NT2/D1 (cell line): ENCODE results near the gene DNAH11.

Source experiments
- DNase-seq: peaks from one replicate; pipeline ENCODE4 v3.0.0-alpha.2; 2011; ENCODE audit warnings: low read depth, low spot score
- H3K27me3 ChIP-seq: 2 replicates; pipeline ENCODE4 v1.6.0; 2011; ENCODE audit warnings: mild to moderate bottlenecking; ENCODE audit not compliant: insufficient read length, insufficient read depth
- H3K36me3 ChIP-seq: 2 replicates; pipeline ENCODE4 v1.6.1; 2011; ENCODE audit warnings: mild to moderate bottlenecking, low read length, mixed read lengths; ENCODE audit not compliant: insufficient read depth, insufficient read length
- H3K4me1 ChIP-seq: 2 replicates; pipeline ENCODE4 v1.5.1; 2011; ENCODE audit not compliant: insufficient read depth, insufficient read length
- H3K4me3 ChIP-seq: 2 replicates; pipeline ENCODE4 v1.5.1; 2011; ENCODE audit warnings: low read depth; ENCODE audit not compliant: insufficient read length
- H3K9ac ChIP-seq: 2 replicates; pipeline ENCODE4 v1.6.0; 2011; ENCODE audit warnings: low read depth; ENCODE audit not compliant: insufficient read length
- H3K9me3 ChIP-seq: 2 replicates; pipeline ENCODE4 v1.5.1; 2011; ENCODE audit warnings: mild to moderate bottlenecking, low read length; ENCODE audit not compliant: insufficient read depth
- SUZ12 ChIP-seq: IDR thresholded peaks from 2 replicates; pipeline ENCODE4 v1.6.1; 2011; ENCODE audit not compliant: insufficient read length, insufficient read depth; ENCODE audit errors: extremely low read depth
- YY1 ChIP-seq: IDR thresholded peaks from 2 replicates; pipeline ENCODE4 v1.6.1; 2011; ENCODE audit not compliant: insufficient read length, insufficient read depth
- ZNF274 ChIP-seq: IDR thresholded peaks from 2 replicates; pipeline ENCODE4 v1.6.1; 2011; ENCODE audit warnings: mild to moderate bottlenecking, low read depth, low read length

DNAH11 gene

DNA sequence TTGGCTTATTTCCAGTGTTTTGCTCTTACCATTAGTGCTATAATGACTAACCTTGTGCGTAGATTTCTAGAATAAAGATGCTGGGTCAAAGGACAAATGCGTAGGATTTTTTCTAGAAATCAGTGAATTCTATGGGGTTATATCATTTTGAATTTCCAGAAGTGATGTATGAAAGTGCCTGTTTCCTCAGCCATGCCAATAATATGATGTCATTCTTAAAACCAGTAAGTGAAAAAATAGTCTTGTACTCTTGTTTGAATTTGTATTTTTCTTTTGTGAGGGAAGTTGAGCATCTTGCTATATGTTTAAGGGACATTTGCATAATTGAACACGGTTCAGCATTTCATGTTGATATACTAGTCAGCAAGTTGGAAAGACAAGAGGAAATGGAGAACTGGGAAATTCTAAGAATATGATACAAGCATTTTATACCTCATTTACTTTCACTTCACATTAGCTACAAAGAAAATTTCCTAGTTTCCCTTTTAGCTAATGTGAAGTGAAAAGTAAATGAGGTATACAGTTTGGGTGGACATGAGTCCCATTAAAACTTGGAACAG lies 3.8 kb upstream of the DNAH11 start:
- peaks cover 26% of the 10 kb centered on the region for H3K27me3 ChIP-seq
- peaks cover 6% of the 10 kb centered on the region; the same call in 1 of the 2 replicates for H3K9me3 ChIP-seq
- no peaks in the 10 kb centered on the region for H3K4me1 ChIP-seq
- H3K9ac ChIP-seq, result no peak overlapping the region
- H3K36me3 ChIP-seq, result no peaks in the 10 kb centered on the region
- TF ChIP-seq YY1, result no peak
- no peak for TF ChIP-seq ZNF274
- TF ChIP-seq SUZ12, result no peak
- no peak overlapping the region for H3K4me3 ChIP-seq
- no peak for DNase-seq

DNA sequence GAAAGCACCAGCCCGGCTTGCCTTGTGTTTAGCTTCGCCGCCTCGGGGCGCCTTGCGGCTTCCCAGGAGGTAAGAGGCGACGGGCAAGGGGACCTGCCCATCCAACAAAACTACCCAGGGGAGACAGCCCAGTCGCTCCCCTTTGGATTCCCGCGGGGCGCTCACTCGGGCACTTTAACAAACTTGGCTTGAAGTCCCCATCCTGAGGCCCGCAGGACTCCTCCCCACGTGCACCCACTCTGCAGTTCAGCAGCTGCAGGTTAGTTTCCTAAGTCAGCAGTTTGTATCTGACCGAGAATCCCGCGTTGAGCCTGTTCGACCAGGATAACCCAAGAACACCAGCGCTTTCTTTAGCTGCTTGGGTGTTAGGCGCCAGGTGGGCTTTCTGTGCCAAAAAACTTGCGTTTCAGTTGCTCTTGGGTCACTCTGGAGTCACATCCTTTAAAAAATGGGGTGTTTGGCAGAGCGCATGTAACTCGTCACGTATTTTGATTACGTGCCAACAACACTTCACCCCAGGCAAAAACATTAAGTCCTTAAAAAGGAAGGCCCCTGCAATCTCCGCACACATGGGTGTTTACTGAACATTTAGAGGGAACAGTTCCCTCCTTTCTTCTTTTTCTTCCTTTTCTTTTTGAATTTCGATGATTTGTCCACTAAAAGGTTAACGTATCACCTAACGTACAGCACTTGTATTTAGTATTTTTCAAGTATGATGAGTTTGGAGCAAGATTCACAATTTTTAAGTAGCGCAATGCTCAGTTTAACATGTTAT lies 876 bp downstream of the DNAH11 start:
- peak overlapping the region; percentile 62 for H3K4me3 ChIP-seq
- TF ChIP-seq ZNF274 (no peak), YY1 (no peak)
- H3K36me3 ChIP-seq, result no peaks in the 10 kb centered on the region
- peak; percentile 30 for DNase-seq
- H3K9ac ChIP-seq, result peak overlapping the region; percentile 69
- H3K9me3 ChIP-seq, result no peaks in the 10 kb centered on the region
- no peaks in the 10 kb centered on the region for H3K4me1 ChIP-seq
- H3K27me3 ChIP-seq, result peaks cover 44% of the 10 kb centered on the region

DNA sequence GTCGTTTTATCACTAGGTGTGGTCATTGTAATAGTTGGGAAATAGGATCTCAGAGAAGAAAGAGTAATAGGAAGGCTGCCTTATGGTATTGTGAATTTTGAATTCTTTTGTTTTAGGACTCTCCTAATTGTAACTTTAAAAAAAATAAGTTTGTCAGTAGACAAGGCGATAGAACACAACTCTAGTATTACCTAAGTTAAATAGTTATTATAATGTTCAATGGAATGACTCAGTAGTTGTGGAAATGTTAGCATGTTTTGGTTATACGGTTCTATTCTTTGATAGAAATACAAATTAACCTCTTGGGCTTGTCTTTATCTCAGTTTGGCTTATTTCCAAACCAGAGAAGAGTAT lies 1.4 kb downstream of the DNAH11 start:
- no peak overlapping the region for H3K9ac ChIP-seq
- H3K36me3 ChIP-seq, result no peaks in the 10 kb centered on the region
- DNase-seq, result no peak
- H3K9me3 ChIP-seq, result no peaks in the 10 kb centered on the region
- no peaks in the 10 kb centered on the region for H3K4me1 ChIP-seq
- TF ChIP-seq ZNF274 (no peak), YY1 (no peak), SUZ12 (no peak)
- peaks cover 44% of the 10 kb centered on the region for H3K27me3 ChIP-seq
- no peak overlapping the region for H3K4me3 ChIP-seq

DNA sequence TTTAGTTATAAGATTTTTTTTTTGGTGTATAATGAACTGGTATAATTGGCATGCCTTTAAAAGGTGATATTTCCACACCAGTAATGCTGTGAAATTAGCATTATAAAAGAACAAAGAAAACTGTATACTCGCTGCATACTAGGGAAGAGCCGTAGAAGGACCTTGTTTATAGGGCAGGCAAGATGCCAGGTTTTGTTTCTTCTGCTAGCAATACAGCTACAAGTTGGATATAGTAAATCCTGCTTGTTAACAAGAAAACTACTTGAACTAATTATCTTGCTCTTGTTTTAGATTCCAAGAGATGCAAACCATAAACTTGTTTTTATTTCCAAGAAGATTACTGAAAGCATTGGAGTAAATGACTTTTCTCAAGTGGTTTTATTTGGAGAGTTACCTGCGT lies 1.9 kb downstream of the DNAH11 start:
- no peaks in the 10 kb centered on the region for H3K9me3 ChIP-seq
- no peaks in the 10 kb centered on the region for H3K36me3 ChIP-seq
- no peak overlapping the region for H3K9ac ChIP-seq
- peaks cover 44% of the 10 kb centered on the region for H3K27me3 ChIP-seq
- no peaks in the 10 kb centered on the region for H3K4me1 ChIP-seq
- no peak for TF ChIP-seq SUZ12
- TF ChIP-seq ZNF274, result no peak
- no peak for TF ChIP-seq YY1
- DNase-seq, result no peak
- no peak overlapping the region for H3K4me3 ChIP-seq

DNA sequence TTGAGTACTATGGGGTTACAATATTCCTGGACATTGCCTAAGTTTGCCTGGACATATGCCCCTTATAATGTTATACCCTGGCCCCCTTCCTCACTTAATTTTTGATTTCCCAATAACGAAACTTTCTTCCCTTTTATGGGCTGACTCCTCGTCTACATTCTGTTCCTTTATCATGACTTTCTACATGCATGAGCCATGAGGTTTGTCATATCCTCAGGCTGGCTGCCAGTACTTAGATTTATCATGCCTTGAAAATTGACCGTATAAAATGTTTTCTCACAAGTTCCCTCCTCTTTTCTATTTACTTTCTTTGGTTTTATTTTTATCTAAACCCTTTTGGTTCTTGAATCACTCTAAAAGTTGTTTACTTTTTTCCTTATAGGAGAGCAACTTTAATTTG lies 4.7 kb downstream of the DNAH11 start:
- no peak for DNase-seq
- Histone ChIP-seq H3K4me3 (no peak overlapping the region), H3K9ac (no peak overlapping the region), H3K36me3 (no peaks in the 10 kb centered on the region), H3K4me1 (no peaks in the 10 kb centered on the region), H3K27me3 (peaks cover 33% of the 10 kb centered on the region), H3K9me3 (no peaks in the 10 kb centered on the region)
- TF ChIP-seq ZNF274 (no peak), SUZ12 (no peak), YY1 (no peak)

DNA sequence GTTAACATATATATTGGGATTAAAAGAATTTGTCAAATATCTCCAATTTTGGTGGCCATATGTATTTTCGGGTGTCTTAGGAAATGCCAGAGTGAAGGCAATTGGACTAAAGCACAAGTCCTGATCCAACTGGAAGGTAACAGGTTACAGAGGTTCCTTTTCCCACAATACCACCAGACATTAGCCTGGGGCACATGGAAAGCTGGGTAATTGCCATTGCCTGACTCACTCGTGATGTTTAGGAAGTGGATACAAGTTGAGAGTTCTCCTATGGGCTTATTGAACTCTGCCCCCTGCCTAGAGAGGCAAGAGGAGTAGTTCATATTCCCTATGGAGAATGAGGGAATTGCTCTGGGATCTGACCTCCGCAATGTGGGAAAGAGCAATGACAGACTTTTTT lies 5.7 kb downstream of the DNAH11 start:
- TF ChIP-seq SUZ12 (no peak), YY1 (no peak), ZNF274 (no peak)
- DNase-seq, result no peak
- H3K4me3 ChIP-seq, result no peak overlapping the region
- no peaks in the 10 kb centered on the region for H3K9me3 ChIP-seq
- peaks cover 23% of the 10 kb centered on the region for H3K27me3 ChIP-seq
- no peak overlapping the region for H3K9ac ChIP-seq
- no peaks in the 10 kb centered on the region for H3K36me3 ChIP-seq
- H3K4me1 ChIP-seq, result no peaks in the 10 kb centered on the region

DNA sequence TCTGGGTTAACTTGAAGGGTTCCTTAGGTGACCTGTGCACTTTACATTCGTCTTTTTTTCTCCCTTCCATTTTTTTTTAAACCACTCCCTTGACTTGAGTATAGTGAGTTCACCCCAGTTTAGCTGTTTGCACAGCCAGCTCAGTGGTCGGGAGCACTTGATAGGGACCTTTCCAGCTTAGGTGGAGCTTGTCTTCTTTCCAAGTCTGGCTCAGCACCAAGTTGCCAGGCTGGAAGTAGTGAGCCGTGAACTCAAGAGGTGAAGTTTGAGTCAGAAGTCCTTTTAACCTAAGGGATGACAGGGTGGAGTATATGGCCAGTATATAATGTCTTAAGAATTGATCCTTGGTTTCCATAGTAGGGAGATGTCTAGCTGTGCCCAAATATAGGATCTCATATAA lies 7.2 kb downstream of the DNAH11 start:
- Histone ChIP-seq H3K9ac (no peak overlapping the region), H3K36me3 (no peaks in the 10 kb centered on the region), H3K4me1 (no peaks in the 10 kb centered on the region), H3K27me3 (peaks cover 8% of the 10 kb centered on the region), H3K9me3 (no peaks in the 10 kb centered on the region), H3K4me3 (no peak overlapping the region)
- DNase-seq, result no peak
- no peak for TF ChIP-seq YY1
